OCI-LY3 (cell line): ENCODE measurements around the gene USP47.

ENCODE experiments used
- EZH2phosphoT487 ChIP-seq: fragments of 200-600 bp; shearing (Covaris generic); IDR thresholded peaks from 2 replicates; pipeline ENCODE4 v1.6.1; 2018; ENCODE audit warnings: antibody characterized with exemption, mixed run types, low read depth
- TF ChIP-seq, protein P1 (sequence below): fragments of 200-600, 300-600 bp; sonication (generic); IDR thresholded peaks from 2 replicates; pipeline ENCODE4 v1.5.1; 2014; ENCODE audit warnings: antibody characterized with exemption, low read length, low read depth

DNA sequence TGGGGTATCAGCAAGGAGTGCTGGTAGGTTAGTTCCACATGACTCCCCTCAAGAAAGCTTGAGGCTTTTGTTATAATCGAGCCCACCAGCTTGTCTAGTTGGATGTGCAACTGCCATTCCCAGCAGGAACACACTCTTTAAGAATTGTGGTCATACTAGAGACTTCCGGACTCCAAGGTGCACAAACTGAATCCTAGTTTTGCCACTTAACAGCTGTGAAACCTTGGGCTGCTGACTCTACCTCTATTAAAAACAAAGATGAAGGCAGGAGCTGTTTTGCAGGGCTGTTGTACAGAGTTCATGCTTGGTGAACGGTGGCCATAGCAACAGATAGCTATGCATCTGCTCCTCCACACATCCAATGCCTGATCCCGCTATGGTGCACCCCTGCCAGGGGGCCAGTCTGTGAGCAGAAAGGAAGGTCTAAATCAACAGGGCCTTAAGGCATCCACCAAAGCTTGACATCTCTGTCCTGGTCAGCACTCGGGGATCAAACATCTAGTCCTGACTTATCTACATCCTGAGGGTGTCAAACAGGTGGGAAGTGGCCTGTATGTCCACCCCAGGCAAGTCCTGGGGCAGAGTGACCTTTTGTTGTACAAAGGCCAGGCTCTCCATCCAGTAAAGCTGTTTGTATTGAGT, 130.3 kb downstream of the USP47 start:
- TF ChIP-seq, protein P1, sequence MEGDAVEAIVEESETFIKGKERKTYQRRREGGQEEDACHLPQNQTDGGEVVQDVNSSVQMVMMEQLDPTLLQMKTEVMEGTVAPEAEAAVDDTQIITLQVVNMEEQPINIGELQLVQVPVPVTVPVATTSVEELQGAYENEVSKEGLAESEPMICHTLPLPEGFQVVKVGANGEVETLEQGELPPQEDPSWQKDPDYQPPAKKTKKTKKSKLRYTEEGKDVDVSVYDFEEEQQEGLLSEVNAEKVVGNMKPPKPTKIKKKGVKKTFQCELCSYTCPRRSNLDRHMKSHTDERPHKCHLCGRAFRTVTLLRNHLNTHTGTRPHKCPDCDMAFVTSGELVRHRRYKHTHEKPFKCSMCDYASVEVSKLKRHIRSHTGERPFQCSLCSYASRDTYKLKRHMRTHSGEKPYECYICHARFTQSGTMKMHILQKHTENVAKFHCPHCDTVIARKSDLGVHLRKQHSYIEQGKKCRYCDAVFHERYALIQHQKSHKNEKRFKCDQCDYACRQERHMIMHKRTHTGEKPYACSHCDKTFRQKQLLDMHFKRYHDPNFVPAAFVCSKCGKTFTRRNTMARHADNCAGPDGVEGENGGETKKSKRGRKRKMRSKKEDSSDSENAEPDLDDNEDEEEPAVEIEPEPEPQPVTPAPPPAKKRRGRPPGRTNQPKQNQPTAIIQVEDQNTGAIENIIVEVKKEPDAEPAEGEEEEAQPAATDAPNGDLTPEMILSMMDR, result no peak
- no peak for TF ChIP-seq EZH2phosphoT487
